ENCODE results near the gene HS6ST3.

- TF ChIP-seq CTCF (IDR thresholded peaks at IDR 0.05): no peak
- TF ChIP-seq EP300 (IDR thresholded peaks at IDR 0.05; ENCODE audit: low read depth): no peak
- TF ChIP-seq POLR2AphosphoS5 (IDR thresholded peaks at IDR 0.05): no peak
Observed at GRCh38 chr13:96403241-96403640, 313.3 kb downstream of the HS6ST3 start.

Measured in transverse colon (tissue), 4 donors.